ENCODE measurements around the gene CD19. TPM values are rescaled to one million over a fixed set of nuclear protein-coding genes. Genes with fewer than 3 reads are reported as not detected.

CD19 gene
- polyA plus RNA-seq, 1 donor (not counting 4 experiments of a cell fraction or from before 2014, with no cell fraction given) = not detected

GRCh38 chr16:28903344-28904042, 28.3 kb upstream of the CD19 start:
- no peak overlapping the region for H2AFZ ChIP-seq (ENCODE audit: control insufficient read depth, low read length)
- H3K4me1 ChIP-seq (ENCODE audit: control insufficient read depth, extremely low read depth, insufficient read depth, low read length) = no peaks in the 10 kb centered on the region
- no peak overlapping the region for H3K27ac ChIP-seq (ENCODE audit: control insufficient read depth, insufficient read depth, low read length)
- FAIRE-seq = no peak
- H3K27me3 ChIP-seq (ENCODE audit: control insufficient read depth, extremely low read depth, insufficient read depth, low read length) = no peaks in the 10 kb centered on the region
- peaks cover 0 to 12% of the 10 kb centered on the region in 2 experiments for H3K36me3 ChIP-seq (ENCODE audit: control insufficient read depth in 2 of 2, extremely low read depth in 1 of 2, insufficient read depth in 2 of 2, low read length in 2 of 2)
- no peaks in the 10 kb centered on the region for H3K9me3 ChIP-seq (ENCODE audit: control insufficient read depth, low read depth, low read length)
- dilution Hi-C loops (cut with MboI; ENCODE audit: extremely low pct_ligation_motif_present, low sequenced_read_pairs) = no loop called here
- H3K4me2 ChIP-seq (ENCODE audit: control insufficient read depth, extremely low read depth, insufficient read depth, low read depth, low read length) = no peak overlapping the region
- H3K4me3 ChIP-seq (ENCODE audit: control insufficient read depth in 2 of 3, extremely low read depth in 1 of 3, insufficient read depth in 2 of 3, low read depth in 1 of 3, low read length in 3 of 3) = no peak overlapping the region
- H3K79me2 ChIP-seq (ENCODE audit: control insufficient read depth, insufficient read depth, low read length) = no peaks in the 10 kb centered on the region
- H3K9ac ChIP-seq (ENCODE audit: control insufficient read depth, extremely low read depth, insufficient read depth, low read length) = no peak overlapping the region
- TF ChIP-seq EZH2 (IDR thresholded peaks at IDR 0.05; ENCODE audit: low read length) (no peak), CTCF (optimal IDR thresholded peaks at IDR 0.05 in 1 of 3, IDR thresholded peaks at IDR 0.05 in 1 of 3, conservative IDR thresholded peaks at IDR 0.05 in 1 of 3; ENCODE audit: extremely low read depth in 1 of 3, insufficient read depth in 2 of 3, low read length in 3 of 3) (no peak)
- H3K9me1 ChIP-seq (ENCODE audit: control insufficient read depth, extremely low read depth, insufficient read depth, low read length) = no peaks in the 10 kb centered on the region
- DNase-seq (ENCODE audit: low read depth, low spot score) = no peak
- H4K20me1 ChIP-seq (ENCODE audit: control insufficient read depth, extremely low read depth, insufficient read depth, low read length) = no peaks in the 10 kb centered on the region

GRCh38 chr16:28904363-28904762, 27.4 kb upstream of the CD19 start:
- Histone ChIP-seq H3K4me1 (ENCODE audit: control insufficient read depth, extremely low read depth, insufficient read depth, low read length) (no peaks in the 10 kb centered on the region), H3K4me2 (ENCODE audit: control insufficient read depth, extremely low read depth, insufficient read depth, low read depth, low read length) (no peak overlapping the region), H3K36me3 (ENCODE audit: control insufficient read depth in 2 of 2, extremely low read depth in 1 of 2, insufficient read depth in 2 of 2, low read length in 2 of 2) (peaks cover 0 to 15% of the 10 kb centered on the region in 2 experiments), H3K27me3 (ENCODE audit: control insufficient read depth, extremely low read depth, insufficient read depth, low read length) (no peaks in the 10 kb centered on the region), H3K9me3 (ENCODE audit: control insufficient read depth, low read depth, low read length) (no peaks in the 10 kb centered on the region), H2AFZ (ENCODE audit: control insufficient read depth, low read length) (no peak overlapping the region), H4K20me1 (ENCODE audit: control insufficient read depth, extremely low read depth, insufficient read depth, low read length) (no peaks in the 10 kb centered on the region), H3K27ac (ENCODE audit: control insufficient read depth, insufficient read depth, low read length) (no peak overlapping the region), H3K79me2 (ENCODE audit: control insufficient read depth, insufficient read depth, low read length) (no peaks in the 10 kb centered on the region), H3K9me1 (ENCODE audit: control insufficient read depth, extremely low read depth, insufficient read depth, low read length) (no peaks in the 10 kb centered on the region), H3K4me3 (ENCODE audit: control insufficient read depth in 2 of 3, extremely low read depth in 1 of 3, insufficient read depth in 2 of 3, low read depth in 1 of 3, low read length in 3 of 3) (no peak overlapping the region), H3K9ac (ENCODE audit: control insufficient read depth, extremely low read depth, insufficient read depth, low read length) (no peak overlapping the region)
- no peak for TF ChIP-seq EZH2 (IDR thresholded peaks at IDR 0.05; ENCODE audit: low read length)
- no peak for TF ChIP-seq CTCF (optimal IDR thresholded peaks at IDR 0.05 in 1 of 3, IDR thresholded peaks at IDR 0.05 in 1 of 3, conservative IDR thresholded peaks at IDR 0.05 in 1 of 3; ENCODE audit: extremely low read depth in 1 of 3, insufficient read depth in 2 of 3, low read length in 3 of 3)
- DNase-seq (ENCODE audit: low read depth, low spot score) = no peak
- dilution Hi-C loops (cut with MboI; ENCODE audit: extremely low pct_ligation_motif_present, low sequenced_read_pairs) = no loop called here
- FAIRE-seq = no peak
